Measurements from ENCODE around the gene PLAAT2.
"Not testable (repeated sequence)": the region's sequence is repeated elsewhere in the genome, so short reads cannot be mapped to it uniquely, and the experiment has no call there.

- not testable (repeated sequence) for TF ChIP-seq POLR2AphosphoS5 (IDR thresholded peaks at IDR 0.05); EP300 (IDR thresholded peaks at IDR 0.05; ENCODE audit: low read depth); CTCF (IDR thresholded peaks at IDR 0.05)
Measured at GRCh38 chr11:63550156-63550700, 13.0 kb downstream of the PLAAT2 start.
